NCI-H2196 (cell line): ENCODE measurements around the gene ARHGEF17.
"Not testable (repeated sequence)": the region's sequence is repeated elsewhere in the genome, so short reads cannot be mapped to it uniquely, and the experiment has no call there.

ENCODE experiments used
- DNase-seq: peaks from one replicate; lab custom pipeline; 2025; ENCODE audit not compliant: unreplicated experiment; lab: John Stamatoyannopoulos, UW

ARHGEF17 gene

GRCh38 chr11:73308003-73308960 lies at the start of gene ARHGEF17:
TSS of gene ARHGEF17 (plus strand) at chr11:73308276. CDS start at chr11:73308639, 363 bp downstream.
- DNase-seq, result peak; percentile 69

GRCh38 chr11:73259406-73260126 lies 48.5 kb upstream of the ARHGEF17 start:
- DNase-seq, result no peak

GRCh38 chr11:73260127-73260457 lies 48.0 kb upstream of the ARHGEF17 start:
- no peak for DNase-seq

- DNase-seq, result no peak
Observed at GRCh38 chr11:73262851-73263495, 45.1 kb upstream of the ARHGEF17 start.

GRCh38 chr11:73263640-73264039 lies 44.4 kb upstream of the ARHGEF17 start:
- no peak for DNase-seq

GRCh38 chr11:73265278-73265810 lies 42.7 kb upstream of the ARHGEF17 start:
- no peak for DNase-seq

- no peak for DNase-seq
Observed at GRCh38 chr11:73265853-73266645, 42.0 kb upstream of the ARHGEF17 start.

GRCh38 chr11:73266646-73267020 lies 41.4 kb upstream of the ARHGEF17 start:
- no peak for DNase-seq

GRCh38 chr11:73267122-73267846 lies 40.8 kb upstream of the ARHGEF17 start:
- DNase-seq, result no peak

GRCh38 chr11:73267906-73268540 lies 40.1 kb upstream of the ARHGEF17 start:
- no peak for DNase-seq

- no peak for DNase-seq
Observed at GRCh38 chr11:73268671-73269271, 39.3 kb upstream of the ARHGEF17 start.

GRCh38 chr11:73269459-73270015 lies 38.5 kb upstream of the ARHGEF17 start:
- DNase-seq, result no peak

GRCh38 chr11:73270016-73270854 lies 37.8 kb upstream of the ARHGEF17 start:
- DNase-seq, result no peak

GRCh38 chr11:73270855-73271477 lies 37.1 kb upstream of the ARHGEF17 start:
- DNase-seq, result no peak

GRCh38 chr11:73271478-73271865 lies 36.6 kb upstream of the ARHGEF17 start:
- not testable (repeated sequence) for DNase-seq

- peak; percentile 34 for DNase-seq
Observed at GRCh38 chr11:73271936-73272679, 36.0 kb upstream of the ARHGEF17 start, which contains the start of gene P2RY6. TSS of gene P2RY6 (plus strand) at chr11:73272338. CDS start at chr11:73296519, 24,181 bp downstream.

GRCh38 chr11:73272680-73273038 lies 35.4 kb upstream of the ARHGEF17 start:
- DNase-seq, result no peak
